HepG2 (cell line): ENCODE data around the gene CREM. TPM values are rescaled to one million over a fixed set of nuclear protein-coding genes. Genes with fewer than 3 reads are reported as not detected.

ENCODE experiments used
- FOXJ3 ChIP-seq: sonication (generic); formaldehyde crosslinking; IDR thresholded peaks from 2 replicates; pipeline ENCODE4 v1.4.0; 2020; ENCODE audit warnings: missing genetic modification reagents, mild to moderate bottlenecking, borderline replicate concordance
- NR2F2 ChIP-seq: IDR thresholded peaks from 2 replicates; pipeline ENCODE4 v1.6.1; 2012; ENCODE audit warnings: low read depth, inconsistent platforms, borderline replicate concordance
- SALL2 ChIP-seq: sonication (generic); formaldehyde crosslinking; IDR thresholded peaks from 2 replicates; pipeline ENCODE4 v1.8.1; 2023; ENCODE audit warnings: mild to moderate bottlenecking, missing genetic modification reagents, inconsistent platforms
- SP1 ChIP-seq, 2 experiments: fragments of 450-650 bp in 1 of 2; sonication (generic) in 1 of 2; formaldehyde crosslinking in 1 of 2; IDR thresholded peaks; 2 replicates each; pipeline versions ENCODE4 v1.4.0 to v1.6.1; 2016 to 2020; ENCODE audit warnings: missing genetic modification reagents in 1 of 2
- ZNF10 ChIP-seq: sonication (generic); formaldehyde crosslinking; IDR thresholded peaks from 2 replicates; pipeline ENCODE4 v1.4.0; 2020; ENCODE audit warnings: mild to moderate bottlenecking, low read depth, missing genetic modification reagents, borderline replicate concordance
- ZNF253 ChIP-seq: sonication (generic); formaldehyde crosslinking; IDR thresholded peaks from 2 replicates; pipeline ENCODE4 v1.8.0; 2022; ENCODE audit warnings: mild to moderate bottlenecking, missing genetic modification reagents, borderline replicate concordance
- ZNF552 ChIP-seq: sonication (generic); formaldehyde crosslinking; IDR thresholded peaks from 2 replicates; pipeline ENCODE4 v1.9.0; 2022; ENCODE audit warnings: missing genetic modification reagents, mild to moderate bottlenecking, borderline replicate concordance
- ZNF563 ChIP-seq: sonication (generic); formaldehyde crosslinking; IDR thresholded peaks from 2 replicates; pipeline ENCODE4 v1.8.0; 2022; ENCODE audit warnings: mild to moderate bottlenecking, moderate library complexity, missing genetic modification reagents
- ZSCAN20 ChIP-seq: sonication (generic); formaldehyde crosslinking; IDR thresholded peaks from 2 replicates; pipeline ENCODE4 v1.4.0; 2020; ENCODE audit warnings: missing genetic modification reagents, mild to moderate bottlenecking, borderline replicate concordance
- polyA plus RNA-seq, 8 experiments: library from polyadenylated mRNA; depleted of rRNA in 3 of 8; stranded (reverse) in 7 of 8; unstranded in 1 of 8; fragments of >200 nt; fragmentation: Illumina TruSeq in 4 of 8; extraction: Trizol in 4 of 8; gene quantifications; 2 replicates each; pipeline versions ENCODE4 v1.2.1 to v1.2.3, GENCODE V29; 2011 to 2016; ENCODE audit warnings: low read depth in 4 of 8, missing spikeins in 1 of 8, mixed read lengths in 1 of 8; ENCODE audit not compliant: insufficient read depth in 1 of 8
- total RNA-seq, 5 experiments: library from RNA; depleted of rRNA; stranded (reverse); fragments of >200 nt; fragmentation: Illumina TruSeq; extraction: Trizol; gene quantifications; 2 replicates each; pipeline ENCODE4 v1.2.3, GENCODE V29; 2016; ENCODE audit warnings: low read depth in 1 of 5
- TF ChIP-seq, protein P1 (sequence below): sonication (generic); formaldehyde crosslinking; IDR thresholded peaks from 2 replicates; pipeline ENCODE4 v1.4.0; 2020; ENCODE audit warnings: missing genetic modification reagents
- TF ChIP-seq, protein P2 (sequence below): IDR thresholded peaks from 2 replicates; pipeline ENCODE4 v1.6.1; 2016; ENCODE audit warnings: low read depth, control low read depth
- TF ChIP-seq, protein P3 (sequence below): sonication (generic); formaldehyde crosslinking; IDR thresholded peaks from 2 replicates; pipeline ENCODE4 v1.4.0; 2020; ENCODE audit warnings: mild to moderate bottlenecking, missing genetic modification reagents
- TF ChIP-seq, protein P4 (sequence below): sonication (generic); formaldehyde crosslinking; IDR thresholded peaks from 2 replicates; pipeline ENCODE4 v1.8.1; 2023; ENCODE audit warnings: missing genetic modification reagents, mild to moderate bottlenecking, borderline replicate concordance
- TF ChIP-seq, protein P5 (sequence below): sonication (generic); formaldehyde crosslinking; IDR thresholded peaks from 2 replicates; pipeline ENCODE4 v1.4.0; 2020; ENCODE audit warnings: missing genetic modification reagents, mild to moderate bottlenecking, borderline replicate concordance

CREM gene
- total and polyA plus RNA-seq, 2 of the 13 experiments (the other 11 are each of a cell fraction or from before 2014, with no cell fraction given), result 21.3 to 25.4 TPM

DNA sequence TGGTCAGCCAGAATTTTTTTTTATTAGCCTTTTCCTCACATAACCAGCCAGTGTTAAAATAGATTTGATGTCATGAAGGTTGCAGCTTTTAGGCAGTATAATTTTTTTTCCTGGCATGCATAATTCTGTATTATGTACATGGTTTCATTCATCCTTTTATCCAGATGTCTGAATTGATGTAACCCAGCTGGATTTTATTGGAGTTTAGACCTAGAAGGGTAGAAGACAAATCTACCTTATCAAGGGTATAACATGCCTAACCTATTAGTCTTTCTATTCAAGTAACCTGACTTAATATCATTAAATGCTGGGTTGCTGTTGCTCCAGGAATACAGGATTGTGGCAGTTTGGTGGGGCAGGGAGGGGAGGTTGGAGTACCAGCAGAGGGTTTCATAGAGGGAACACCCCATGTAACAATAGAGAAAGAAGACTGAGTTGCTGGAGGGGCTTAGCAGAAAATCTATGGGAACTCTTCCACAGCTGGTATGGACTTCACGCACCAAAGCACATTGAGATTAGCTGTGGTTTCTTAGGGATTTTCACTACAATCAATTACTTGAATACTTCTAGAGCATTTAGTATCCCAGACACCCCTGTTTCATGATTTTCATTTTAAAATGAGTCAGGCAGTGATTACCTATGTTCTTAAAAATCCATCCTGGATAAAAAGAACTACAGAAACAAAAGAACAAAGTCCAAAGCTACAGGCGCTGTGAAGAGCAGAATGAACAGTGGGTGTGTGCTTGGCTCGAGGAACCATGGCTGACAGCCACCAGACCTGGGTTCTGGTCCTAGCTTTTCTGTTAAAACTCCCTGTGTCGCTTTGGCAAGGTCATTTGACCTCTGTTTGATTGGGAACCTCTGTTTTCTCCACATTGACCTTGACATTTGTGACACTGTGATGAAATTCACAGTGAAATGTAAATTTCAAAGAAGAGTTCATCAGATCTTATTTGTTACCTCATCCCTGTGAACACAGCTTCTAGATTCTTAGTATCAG lies 93.5 kb downstream of the CREM start (continued):
- no peak for TF ChIP-seq ZNF253 (CRISPR knock-in tag)
- TF ChIP-seq, protein P1, sequence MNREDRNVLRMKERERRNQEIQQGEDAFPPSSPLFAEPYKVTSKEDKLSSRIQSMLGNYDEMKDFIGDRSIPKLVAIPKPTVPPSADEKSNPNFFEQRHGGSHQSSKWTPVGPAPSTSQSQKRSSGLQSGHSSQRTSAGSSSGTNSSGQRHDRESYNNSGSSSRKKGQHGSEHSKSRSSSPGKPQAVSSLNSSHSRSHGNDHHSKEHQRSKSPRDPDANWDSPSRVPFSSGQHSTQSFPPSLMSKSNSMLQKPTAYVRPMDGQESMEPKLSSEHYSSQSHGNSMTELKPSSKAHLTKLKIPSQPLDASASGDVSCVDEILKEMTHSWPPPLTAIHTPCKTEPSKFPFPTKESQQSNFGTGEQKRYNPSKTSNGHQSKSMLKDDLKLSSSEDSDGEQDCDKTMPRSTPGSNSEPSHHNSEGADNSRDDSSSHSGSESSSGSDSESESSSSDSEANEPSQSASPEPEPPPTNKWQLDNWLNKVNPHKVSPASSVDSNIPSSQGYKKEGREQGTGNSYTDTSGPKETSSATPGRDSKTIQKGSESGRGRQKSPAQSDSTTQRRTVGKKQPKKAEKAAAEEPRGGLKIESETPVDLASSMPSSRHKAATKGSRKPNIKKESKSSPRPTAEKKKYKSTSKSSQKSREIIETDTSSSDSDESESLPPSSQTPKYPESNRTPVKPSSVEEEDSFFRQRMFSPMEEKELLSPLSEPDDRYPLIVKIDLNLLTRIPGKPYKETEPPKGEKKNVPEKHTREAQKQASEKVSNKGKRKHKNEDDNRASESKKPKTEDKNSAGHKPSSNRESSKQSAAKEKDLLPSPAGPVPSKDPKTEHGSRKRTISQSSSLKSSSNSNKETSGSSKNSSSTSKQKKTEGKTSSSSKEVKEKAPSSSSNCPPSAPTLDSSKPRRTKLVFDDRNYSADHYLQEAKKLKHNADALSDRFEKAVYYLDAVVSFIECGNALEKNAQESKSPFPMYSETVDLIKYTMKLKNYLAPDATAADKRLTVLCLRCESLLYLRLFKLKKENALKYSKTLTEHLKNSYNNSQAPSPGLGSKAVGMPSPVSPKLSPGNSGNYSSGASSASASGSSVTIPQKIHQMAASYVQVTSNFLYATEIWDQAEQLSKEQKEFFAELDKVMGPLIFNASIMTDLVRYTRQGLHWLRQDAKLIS (CRISPR knock-in tag), result no peak
- TF ChIP-seq NR2F2, result peak; percentile 80
- TF ChIP-seq, protein P2, sequence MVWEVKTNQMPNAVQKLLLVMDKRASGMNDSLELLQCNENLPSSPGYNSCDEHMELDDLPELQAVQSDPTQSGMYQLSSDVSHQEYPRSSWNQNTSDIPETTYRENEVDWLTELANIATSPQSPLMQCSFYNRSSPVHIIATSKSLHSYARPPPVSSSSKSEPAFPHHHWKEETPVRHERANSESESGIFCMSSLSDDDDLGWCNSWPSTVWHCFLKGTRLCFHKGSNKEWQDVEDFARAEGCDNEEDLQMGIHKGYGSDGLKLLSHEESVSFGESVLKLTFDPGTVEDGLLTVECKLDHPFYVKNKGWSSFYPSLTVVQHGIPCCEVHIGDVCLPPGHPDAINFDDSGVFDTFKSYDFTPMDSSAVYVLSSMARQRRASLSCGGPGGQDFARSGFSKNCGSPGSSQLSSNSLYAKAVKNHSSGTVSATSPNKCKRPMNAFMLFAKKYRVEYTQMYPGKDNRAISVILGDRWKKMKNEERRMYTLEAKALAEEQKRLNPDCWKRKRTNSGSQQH, result no peak
- no peak for TF ChIP-seq ZNF10 (CRISPR knock-in tag)
- no peak for TF ChIP-seq ZSCAN20
- TF ChIP-seq SP1 (IDR thresholded peaks at IDR 0.05), result no peak
- no peak for TF ChIP-seq SP1 (CRISPR knock-in tag; IDR thresholded peaks at IDR 0.05)
- TF ChIP-seq, protein P3, sequence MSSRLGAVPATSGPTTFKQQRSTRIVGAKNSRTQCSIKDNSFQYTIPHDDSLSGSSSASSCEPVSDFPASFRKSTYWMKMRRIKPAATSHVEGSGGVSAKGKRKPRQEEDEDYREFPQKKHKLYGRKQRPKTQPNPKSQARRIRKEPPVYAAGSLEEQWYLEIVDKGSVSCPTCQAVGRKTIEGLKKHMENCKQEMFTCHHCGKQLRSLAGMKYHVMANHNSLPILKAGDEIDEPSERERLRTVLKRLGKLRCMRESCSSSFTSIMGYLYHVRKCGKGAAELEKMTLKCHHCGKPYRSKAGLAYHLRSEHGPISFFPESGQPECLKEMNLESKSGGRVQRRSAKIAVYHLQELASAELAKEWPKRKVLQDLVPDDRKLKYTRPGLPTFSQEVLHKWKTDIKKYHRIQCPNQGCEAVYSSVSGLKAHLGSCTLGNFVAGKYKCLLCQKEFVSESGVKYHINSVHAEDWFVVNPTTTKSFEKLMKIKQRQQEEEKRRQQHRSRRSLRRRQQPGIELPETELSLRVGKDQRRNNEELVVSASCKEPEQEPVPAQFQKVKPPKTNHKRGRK (CRISPR knock-in tag), result no peak
- TF ChIP-seq ZNF552 (CRISPR knock-in tag), result no peak
- peak; percentile 32; the same call in 1 of the 2 replicates for TF ChIP-seq FOXJ3 (CRISPR knock-in tag)
- TF ChIP-seq SALL2 (CRISPR knock-in tag), result no peak
- TF ChIP-seq, protein P4, sequence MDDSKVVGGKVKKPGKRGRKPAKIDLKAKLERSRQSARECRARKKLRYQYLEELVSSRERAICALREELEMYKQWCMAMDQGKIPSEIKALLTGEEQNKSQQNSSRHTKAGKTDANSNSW, result no peak
- TF ChIP-seq, protein P5, sequence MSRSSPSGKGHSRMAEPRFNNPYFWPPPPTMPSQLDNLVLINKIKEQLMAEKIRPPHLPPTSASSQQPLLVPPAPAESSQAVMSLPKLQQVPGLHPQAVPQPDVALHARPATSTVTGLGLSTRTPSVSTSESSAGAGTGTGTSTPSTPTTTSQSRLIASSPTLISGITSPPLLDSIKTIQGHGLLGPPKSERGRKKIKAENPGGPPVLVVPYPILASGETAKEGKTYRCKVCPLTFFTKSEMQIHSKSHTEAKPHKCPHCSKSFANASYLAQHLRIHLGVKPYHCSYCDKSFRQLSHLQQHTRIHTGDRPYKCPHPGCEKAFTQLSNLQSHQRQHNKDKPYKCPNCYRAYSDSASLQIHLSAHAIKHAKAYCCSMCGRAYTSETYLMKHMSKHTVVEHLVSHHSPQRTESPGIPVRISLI, result no peak
- no peak for TF ChIP-seq ZNF563 (CRISPR knock-in tag)
